HG03558 (cell line): ENCODE results near the gene MCEE.
"Not testable (repeated sequence)": the region's sequence is repeated elsewhere in the genome, so short reads cannot be mapped to it uniquely, and the experiment has no call there.

Experiments
- ATAC-seq: cut with Tn5 transposase; IDR thresholded peaks from one replicate; pipeline ENCODE4 v1.9.1; 2021; ENCODE audit warnings: moderate number of reproducible peaks; ENCODE audit not compliant: unreplicated experiment; ENCODE audit errors: extremely low read depth

MCEE gene

DNA sequence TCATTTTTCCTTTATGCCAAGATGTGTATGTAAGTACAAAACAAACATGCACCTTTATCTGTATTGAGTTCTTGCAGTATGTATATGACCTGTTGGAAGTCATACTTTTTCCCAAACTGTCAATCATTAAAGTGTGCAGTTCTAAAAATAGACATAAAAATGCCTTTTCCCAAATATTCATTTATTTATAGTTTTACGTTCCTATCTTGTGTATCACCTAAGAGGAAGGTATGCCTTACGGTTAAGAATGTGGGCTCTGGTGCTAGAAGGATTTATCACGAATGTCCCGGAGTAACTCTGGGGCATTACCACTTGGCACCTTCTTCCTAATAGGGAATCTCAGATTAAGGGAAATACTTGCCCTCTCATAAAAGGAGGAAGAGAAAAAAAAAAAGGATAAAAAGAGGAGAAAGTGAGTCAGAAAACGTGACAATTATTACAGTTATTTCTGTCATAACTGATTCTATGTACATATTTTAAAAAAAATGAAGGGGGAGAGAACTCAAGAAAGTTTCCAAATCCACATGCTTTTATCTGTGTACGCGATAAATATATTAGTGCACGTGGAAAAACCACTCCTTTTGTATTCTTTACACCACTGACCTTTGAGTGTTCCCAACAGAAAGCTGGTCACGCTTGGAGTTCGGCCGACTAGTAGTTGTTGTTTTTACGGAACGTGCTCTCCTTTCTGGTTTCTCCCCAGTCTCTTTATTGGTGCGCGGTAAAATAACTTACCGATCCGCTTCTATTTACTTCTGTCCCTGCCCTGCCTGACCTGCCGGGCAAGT lies 721 bp downstream of the MCEE start:
- no peak for ATAC-seq

DNA sequence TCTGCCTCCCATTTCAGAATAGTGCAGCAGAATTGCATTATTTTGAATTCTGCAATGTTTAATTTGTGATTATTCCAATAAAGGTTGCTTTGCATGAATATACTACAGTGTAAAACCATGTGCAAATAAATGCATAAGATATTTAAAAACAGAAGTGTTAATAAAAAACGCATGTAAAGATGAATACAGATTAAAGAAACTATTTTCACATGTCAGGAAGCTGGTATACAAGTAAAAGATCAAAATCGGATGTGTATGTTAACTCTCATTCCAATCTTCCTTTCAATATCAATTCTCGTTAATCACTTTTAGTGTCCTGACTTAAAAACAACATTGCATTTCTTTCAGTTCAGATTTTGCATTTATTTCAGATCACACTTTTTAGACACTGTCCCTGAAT lies 3.1 kb downstream of the MCEE start:
- no peak for ATAC-seq

DNA sequence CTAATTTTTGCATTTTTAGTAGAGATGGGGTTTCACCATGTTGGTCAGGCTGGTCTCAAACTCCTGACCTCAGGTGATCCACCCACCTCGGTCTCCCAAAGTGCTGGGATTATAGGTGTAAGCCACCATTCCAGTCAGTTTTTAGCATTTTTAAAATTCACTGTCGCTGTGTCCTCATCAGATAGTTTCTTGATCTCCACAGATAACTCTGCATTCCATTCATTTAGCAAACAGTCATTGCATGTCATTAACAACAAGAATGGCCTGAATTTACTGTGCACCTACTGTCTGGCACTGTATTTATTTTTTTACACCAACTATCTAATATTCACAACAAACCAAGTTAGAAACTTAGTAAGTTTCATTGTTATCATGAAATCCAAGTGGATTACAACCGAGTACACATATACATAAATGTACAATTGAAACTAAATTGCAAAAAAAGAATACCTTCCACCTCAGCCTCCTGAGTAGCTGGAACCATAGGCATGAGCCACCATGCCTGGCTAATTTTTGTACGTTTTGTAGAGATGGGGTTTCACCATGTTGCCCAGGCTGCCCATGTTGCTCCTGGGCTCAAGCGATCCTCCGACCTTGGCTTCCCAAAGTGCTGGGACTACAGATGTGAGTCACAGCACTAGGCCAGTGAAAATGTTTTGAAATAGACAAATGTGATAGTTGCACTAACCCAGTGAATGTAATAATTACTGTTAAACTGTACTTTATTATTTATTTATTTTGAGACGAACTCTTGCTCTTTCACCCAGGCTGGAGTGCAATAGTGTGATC lies 4.3 kb downstream of the MCEE start:
- no peak for ATAC-seq

DNA sequence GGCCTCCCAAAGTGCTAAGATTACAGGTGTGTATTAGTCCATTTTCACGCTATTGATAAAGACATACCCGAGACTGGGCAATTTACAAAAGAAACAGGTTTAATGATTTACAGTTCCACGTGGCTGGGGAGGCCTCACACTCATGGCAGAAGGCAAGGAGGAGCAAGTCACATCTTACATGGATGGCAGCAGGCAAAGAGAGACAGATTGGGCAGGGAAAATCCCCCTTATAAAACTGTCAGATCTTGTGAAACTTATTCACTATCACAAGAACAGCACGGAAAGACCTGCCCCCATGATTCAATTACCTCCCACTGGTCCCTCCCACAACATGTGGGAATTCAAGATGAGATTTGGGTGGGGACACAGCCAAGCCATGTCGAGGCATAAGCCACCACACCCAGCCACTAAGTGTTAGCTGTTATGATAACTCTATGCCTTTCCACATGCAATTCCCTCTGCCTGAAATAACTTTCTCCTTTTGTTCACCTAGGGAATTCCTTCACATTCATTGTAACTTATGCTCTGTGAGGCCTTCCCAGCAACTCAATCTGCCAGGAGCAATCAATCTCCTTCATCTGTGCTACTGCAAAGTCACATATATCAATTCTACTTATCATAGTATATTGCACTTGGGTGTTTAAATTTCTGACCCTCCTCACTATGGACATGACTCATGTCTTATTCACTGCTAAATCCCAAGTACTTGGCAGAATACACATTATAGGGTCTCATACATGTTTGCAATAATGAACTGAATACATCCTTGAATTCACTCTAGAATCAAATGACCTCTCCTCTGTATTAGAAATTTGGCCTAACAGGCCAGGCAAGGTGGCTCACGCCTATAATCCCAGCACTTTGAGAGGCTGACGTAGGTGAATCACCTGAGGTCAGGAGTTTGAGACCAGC lies 7.4 kb downstream of the MCEE start:
- ATAC-seq: no peak

DNA sequence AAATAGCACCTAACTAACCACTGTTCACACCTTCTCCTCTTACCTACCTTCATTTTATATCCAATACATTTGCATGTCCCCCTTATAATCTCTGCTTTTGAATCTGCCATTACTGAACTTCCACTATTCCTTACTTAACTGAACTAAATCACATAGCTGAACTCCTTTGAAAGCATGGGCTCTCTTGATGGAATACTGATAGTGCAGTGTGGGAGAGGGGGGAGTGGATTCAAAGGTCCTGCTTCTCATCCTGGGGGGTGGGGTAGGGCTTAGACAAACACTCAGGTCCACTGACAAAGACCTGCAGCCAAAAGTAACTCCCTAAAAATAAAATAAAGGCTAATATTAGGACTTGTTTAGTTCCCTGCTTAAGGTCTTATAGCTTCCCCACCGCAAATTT lies 8.6 kb downstream of the MCEE start:
- no peak for ATAC-seq

DNA sequence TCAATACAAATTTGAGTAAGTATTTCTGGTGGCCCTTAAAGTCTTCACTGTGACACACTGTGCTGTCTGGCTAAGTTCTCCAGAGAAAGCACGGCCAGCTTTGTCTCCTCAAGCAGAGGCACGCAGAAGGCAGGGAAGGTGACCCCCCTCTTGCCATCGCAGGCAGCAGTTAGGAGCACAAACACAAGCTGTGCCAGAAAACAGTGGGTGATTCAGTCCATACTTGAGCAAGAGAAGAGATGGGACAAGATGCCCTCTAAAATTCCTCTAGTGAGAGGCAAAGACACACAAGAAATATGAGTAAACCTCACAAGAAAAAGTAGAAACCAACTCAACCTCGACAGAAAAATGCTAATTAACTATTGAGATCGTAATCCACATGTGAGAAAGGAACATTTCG lies 9.8 kb downstream of the MCEE start:
- ATAC-seq: no peak

DNA sequence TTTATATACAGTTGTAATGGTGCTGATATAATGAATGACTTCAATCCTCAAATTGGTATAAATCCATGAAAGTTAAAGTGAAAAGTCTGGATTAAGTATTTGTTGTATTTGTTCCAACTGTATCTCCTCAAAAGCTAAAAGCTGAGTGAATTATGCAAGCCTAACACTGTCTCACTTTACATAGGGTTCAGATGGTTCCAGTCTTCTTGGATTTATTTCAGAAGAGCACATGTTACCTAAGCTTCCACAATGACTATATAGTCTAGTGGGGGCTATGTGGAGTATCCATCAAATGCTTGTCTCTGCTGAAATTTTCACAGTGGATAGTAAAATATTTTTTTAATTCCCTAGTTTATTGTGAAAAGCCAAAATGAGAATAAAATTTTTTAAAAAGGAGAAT lies 13.0 kb downstream of the MCEE start:
- no peak for ATAC-seq

DNA sequence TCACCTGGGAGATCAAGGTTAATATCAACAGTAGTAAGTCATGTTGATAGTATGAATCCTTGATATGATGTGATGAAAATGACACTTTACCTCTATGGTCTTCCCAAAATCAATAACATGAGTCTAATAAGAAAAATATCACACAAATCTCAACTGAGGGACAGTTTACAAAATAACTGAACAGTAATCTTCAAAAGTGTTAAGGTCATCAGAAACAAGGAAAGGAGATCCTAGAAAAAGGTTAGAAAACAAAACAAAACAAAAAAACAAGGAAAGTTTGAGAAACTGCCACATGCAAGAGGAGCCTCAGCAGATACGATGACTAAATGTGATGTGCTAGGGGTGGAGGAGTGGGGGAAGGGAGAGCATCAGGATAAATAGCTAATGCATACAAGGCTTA lies 16.2 kb downstream of the MCEE start:
- no peak for ATAC-seq

DNA sequence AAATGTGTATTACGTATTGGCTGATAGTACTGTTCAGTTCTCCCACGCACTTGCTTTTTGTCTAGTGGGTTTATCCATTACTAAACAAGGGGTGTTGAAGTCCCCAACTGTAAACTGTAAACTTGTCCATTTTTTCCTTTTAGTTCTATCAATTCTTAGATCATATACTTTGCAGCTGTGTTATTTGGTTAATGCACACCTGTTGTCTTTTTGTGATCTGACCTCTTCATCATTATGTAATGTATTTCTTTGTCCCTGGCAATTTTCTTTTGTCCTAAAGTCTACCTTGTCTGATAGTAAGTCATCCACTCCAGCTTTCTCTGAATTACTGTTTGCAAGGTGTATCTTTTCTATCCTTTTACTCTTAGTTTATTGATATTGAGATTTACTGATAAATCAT lies 21.9 kb downstream of the MCEE start:
- ATAC-seq: no peak

DNA sequence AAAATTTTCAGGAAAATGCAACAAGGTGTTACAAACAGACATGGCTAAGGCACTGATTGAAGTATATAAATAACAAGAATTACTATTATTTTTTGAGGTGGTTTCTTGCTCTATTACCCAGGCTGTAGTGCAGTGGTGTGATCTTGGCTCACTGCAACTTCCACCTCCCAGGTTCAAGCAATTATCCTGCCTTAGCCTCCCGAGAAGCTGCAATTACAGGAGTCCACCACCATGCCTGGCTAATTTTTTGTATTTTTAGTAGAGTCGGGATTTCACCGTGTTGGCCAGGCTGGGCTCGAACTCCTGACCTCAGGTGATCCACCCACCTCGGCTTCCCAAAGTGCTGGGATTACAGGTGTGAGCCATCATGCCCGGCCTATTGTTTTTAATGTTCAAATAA lies 23.6 kb downstream of the MCEE start:
- not testable (repeated sequence) for ATAC-seq

DNA sequence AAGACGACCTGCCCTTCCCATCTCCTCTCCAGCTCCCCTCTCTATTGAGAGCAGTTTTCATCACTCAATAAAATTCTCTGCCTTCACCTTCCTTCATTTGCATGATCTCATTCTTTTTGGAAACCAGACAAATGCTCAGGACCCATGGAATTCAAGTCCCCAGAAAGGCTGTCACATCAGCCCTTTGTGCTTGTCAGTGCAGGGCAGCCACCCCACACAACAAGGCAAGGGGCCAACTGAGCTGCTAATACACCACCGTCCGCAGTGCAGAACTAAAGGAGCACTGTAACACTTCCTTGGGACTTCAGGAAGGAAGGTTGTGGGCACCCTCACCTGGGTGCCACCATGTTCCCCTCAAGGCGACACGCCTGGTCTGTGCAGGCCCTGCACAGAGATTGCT lies 26.2 kb downstream of the MCEE start:
- ATAC-seq: no peak

DNA sequence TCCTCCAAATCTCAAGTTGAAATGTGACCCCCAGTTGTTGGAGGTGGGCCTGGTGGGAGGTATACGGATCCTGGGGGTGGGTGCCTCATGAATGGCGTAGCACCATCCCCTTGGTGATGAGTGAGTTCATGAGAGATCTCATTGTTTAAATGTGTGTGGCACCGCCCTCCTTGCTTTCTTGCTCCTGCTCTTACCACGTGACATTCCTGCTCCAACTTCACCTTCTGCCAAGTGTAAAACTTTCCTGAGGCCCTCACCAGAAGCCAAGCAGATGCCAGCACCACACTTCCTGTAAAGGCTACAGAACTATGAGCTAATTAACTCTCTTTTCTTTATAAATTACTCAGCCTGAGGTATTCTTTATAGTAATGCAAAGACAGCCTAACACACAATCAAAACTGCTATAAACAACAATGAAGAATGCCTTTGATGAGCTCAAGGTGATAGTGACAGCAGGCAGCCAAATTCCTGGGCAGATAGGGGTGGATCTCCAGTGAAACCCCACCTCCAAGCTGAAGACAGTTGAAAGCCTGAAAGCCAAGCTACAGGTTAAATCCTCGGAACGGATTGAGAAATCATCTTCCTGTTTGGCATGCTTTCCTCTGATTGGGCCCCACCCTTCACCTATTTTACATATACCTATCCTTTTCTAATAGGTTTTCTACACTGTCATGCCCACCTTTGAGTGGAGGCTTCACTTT lies 26.9 kb downstream of the MCEE start:
- no peak for ATAC-seq

DNA sequence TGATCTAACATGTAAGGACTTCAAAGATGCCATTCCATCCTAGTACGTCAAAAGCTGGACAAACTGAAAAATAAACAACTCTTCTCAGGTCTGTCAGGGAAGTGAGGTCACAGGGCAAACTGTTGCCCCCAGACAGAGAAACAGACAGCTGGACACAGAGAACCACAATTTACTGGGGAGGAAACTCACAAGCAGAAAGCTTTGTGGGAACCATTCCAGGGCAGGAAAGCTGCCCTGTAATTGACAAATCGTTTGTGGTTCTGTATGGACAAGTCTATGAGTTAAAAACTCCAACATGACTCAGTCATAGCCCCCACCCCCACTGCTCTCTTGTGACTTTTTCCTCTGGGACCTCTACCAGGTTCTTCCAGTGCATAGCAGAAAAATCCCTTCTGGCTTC lies 28.4 kb downstream of the MCEE start:
- no peak for ATAC-seq

DNA sequence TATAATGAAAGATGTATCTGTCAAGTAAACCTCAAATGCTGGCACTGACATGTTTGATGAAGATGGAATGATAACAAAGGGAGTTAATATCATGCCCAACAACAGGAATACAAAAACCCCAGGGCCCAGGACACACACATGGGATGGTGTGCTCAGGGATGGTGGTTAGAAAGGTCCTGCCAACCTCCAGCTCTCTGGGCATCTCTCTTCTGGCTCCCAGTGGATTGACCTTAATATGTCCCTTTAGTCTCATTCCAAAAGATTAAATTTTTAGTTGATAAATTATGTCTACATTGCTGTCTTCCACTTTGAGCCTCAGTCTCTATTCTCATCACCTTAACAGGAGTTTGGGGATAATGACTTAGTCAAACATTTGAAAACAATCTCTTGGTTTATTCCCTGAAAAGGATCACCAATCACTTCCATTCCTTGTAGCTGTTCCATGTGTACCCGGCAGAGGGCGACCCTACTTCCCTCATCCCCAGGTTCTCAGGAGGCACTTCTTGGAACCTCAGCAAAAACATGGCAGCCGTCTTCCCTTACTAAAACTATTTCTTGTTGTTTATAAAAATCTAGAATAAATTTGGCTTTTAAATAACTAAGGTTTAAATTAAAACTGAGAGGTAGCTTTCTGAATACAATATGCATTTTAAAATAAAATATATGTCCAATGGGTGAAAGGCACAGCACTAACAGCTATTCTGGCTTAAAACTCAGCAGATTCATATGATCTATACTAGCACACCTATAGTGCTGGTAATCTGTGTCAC lies 29.6 kb downstream of the MCEE start:
- no peak for ATAC-seq

DNA sequence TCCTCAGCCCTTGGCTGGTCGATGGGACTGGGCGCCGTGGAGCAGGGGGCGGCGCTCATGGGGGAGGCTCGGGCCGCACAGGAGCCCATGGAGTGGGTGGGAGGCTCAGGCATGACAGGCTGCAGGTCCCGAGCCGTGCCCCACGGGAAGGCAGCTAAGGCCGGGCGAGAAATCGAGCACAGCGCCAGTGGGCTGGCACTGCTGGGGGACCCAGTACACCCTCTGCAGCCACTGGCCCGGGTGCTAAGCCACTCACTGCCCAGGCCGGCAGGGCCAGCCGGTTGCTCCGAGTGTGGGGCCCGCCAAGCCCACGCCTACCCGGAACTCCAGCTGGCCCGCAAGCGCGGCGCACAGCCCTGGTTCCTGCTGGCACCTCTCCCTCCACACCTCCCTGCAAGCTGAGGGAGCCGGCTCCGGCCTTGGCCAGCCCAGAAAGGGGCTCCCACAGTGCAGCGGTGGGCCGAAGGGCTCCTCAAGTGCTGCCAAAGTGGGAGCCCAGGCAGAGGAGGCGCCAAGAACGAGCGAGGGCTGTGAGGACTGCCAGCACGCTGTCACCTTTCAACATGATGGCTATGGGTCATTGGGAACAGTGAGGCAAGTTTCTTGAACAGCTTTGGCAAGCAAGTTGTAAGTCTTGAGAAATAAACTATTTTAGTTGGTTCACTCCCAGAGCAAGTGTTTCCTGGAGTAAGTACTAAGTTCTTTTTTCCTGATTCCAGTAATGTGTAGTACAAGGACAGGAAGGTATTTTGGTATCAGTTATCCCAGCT lies 37.4 kb downstream of the MCEE start:
- not testable (repeated sequence) for ATAC-seq

DNA sequence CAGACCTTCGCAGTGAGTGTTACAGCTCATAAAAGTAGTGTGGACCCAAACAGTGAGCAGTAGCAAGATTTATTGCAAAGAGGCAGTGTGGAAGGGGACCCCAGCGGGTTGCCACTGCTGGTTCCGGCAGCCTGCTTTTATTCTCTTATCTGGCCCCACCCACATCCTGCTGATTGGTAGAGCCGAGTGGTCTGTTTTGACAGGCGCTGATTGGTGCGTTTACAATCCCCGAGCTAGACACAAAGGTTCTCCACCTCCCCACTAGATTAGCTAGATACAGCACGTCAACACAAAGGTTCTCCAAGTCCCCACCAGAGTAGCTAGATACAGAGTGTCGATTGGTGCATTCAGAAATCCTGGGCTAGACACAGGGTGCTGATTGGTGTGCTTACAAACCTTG lies 38.2 kb downstream of the MCEE start:
- not testable (repeated sequence) for ATAC-seq

DNA sequence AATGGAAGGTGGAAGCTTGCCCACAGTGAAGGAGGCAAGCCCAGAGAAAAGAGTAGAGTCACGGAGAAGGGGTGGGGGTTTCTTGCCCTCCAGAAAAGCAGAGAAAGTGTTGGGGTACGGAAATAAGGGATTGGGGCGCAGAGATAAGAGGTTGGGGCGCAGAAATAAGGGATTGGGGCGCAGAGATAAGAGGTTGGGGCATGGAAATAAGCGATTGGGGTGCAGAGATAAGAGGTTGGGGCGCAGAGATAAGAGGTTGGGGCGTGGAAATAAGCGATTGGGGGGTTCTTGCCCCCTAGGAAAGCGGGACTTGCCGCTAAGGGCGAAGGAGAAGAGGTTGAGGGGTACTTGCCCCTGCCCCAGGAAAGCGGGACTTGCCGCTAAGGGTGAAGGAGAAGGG lies 40.6 kb downstream of the MCEE start:
- not testable (repeated sequence) for ATAC-seq

DNA sequence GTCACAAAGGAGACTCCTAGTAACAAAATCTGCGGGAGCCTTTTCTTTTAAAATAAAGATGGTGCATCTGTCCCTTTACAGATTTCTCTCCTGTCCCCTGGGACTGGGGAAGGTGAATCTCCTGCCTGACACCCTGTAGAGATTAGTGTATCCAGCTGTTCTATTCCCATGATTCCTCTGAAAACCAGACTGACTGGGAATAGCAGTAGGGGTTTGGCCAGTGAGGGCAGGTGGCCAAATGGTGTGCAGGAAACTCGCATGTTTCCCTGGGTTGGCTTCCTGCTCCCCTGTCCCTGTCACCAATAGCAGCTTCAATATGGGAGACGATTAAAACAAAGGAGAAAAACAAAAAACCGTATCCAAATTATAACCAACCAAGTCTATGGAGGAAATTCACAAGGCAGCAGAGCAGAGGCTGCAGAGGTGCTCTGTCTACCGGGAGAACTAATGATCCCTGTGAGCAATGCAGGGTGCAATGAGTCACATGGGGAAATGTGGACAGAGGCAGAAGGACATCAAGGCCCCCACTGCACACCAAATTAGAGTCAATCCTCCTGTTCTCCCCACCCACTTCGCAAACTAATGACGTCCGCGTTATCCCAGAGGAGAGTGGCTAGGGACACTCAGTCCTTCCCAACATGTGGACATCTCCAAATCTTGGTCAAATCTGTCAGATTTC lies 44.6 kb downstream of the MCEE start:
- not testable (repeated sequence) for ATAC-seq
